Nephron (organoid): ENCODE measurements around the gene KAZN.

Experiments
- H3K27ac Mint-ChIP-seq, 3 experiments: 2 replicates each; pipeline ENCODE4 v1.8.0; 2020; ENCODE audit warnings: mixed read lengths in 3 of 3, mild to moderate bottlenecking in 2 of 3, moderate library complexity in 1 of 3
- H3K27me3 Mint-ChIP-seq: 2 replicates; pipeline ENCODE4 v1.8.0; 2021; ENCODE audit warnings: low read depth, mild to moderate bottlenecking, moderate library complexity, mixed read lengths
- H3K36me3 Mint-ChIP-seq: 2 replicates; pipeline ENCODE4 v1.8.0; 2020; ENCODE audit warnings: low read depth, mixed read lengths
- H3K4me1 Mint-ChIP-seq: 2 replicates; pipeline ENCODE4 v1.8.0; 2020; ENCODE audit warnings: mixed read lengths
- H3K4me3 Mint-ChIP-seq, 3 experiments: 2 replicates each; pipeline ENCODE4 v1.8.0; 2020; ENCODE audit warnings: mild to moderate bottlenecking in 3 of 3, mixed read lengths in 3 of 3, moderate library complexity in 2 of 3
- H3K9me3 Mint-ChIP-seq: 2 replicates; pipeline ENCODE4 v1.8.0; 2020; ENCODE audit warnings: mixed read lengths
- CTCF ChIP-seq, 3 experiments: fragments of 200-600 bp; sonication (generic); IDR thresholded peaks; one replicate each; pipeline ENCODE4 v1.5.0; 2021; ENCODE audit warnings: antibody characterized with exemption in 3 of 3; ENCODE audit not compliant: unreplicated experiment in 3 of 3

Gene KAZN

GRCh38 chr1:15004396-15004795 lies 405.9 kb downstream of the KAZN start:
- no peaks in the 10 kb centered on the region for H3K27me3 Mint-ChIP-seq
- H3K27ac Mint-ChIP-seq, result no peak overlapping the region
- H3K36me3 Mint-ChIP-seq, result peaks cover 9% of the 10 kb centered on the region
- H3K4me3 Mint-ChIP-seq, result no peak overlapping the region
- peaks cover 21% of the 10 kb centered on the region for H3K4me1 Mint-ChIP-seq
- no peaks in the 10 kb centered on the region for H3K9me3 Mint-ChIP-seq
- TF ChIP-seq CTCF (IDR thresholded peaks at IDR 0.05; ENCODE audit: unreplicated experiment in 3 of 3), result no peak

- Mint-ChIP-seq H3K36me3 (peaks cover 10% of the 10 kb centered on the region), H3K27me3 (no peaks in the 10 kb centered on the region)
Measured at GRCh38 chr1:15005116-15005515, 406.6 kb downstream of the KAZN start.

GRCh38 chr1:15007368-15007767 lies 408.9 kb downstream of the KAZN start:
- Mint-ChIP-seq H3K27ac (peak overlapping the region; percentile 47 to 97 (median 59)), H3K27me3 (no peaks in the 10 kb centered on the region), H3K36me3 (peaks cover 15% of the 10 kb centered on the region), H3K4me1 (peaks cover 40% of the 10 kb centered on the region), H3K4me3 (no peak overlapping the region), H3K9me3 (peaks cover 3% of the 10 kb centered on the region)
- TF ChIP-seq CTCF (IDR thresholded peaks at IDR 0.05; ENCODE audit: unreplicated experiment in 3 of 3), result no peak

More at GRCh38 chr1:15005116-15005515, 406.6 kb downstream of the KAZN start:
- Mint-ChIP-seq H3K4me1 (peaks cover 28% of the 10 kb centered on the region), H3K27ac (no peak overlapping the region), H3K9me3 (no peaks in the 10 kb centered on the region), H3K4me3 (no peak overlapping the region)
- TF ChIP-seq CTCF (IDR thresholded peaks at IDR 0.05; ENCODE audit: unreplicated experiment in 3 of 3), result no peak

- H3K9me3 Mint-ChIP-seq, result peaks cover 3% of the 10 kb centered on the region
- peaks cover 15% of the 10 kb centered on the region for H3K36me3 Mint-ChIP-seq
- H3K27ac Mint-ChIP-seq, result peak overlapping the region; percentile 47 to 97 (median 59)
- H3K27me3 Mint-ChIP-seq, result no peaks in the 10 kb centered on the region
- no peak overlapping the region for H3K4me3 Mint-ChIP-seq
- no peak for TF ChIP-seq CTCF (IDR thresholded peaks at IDR 0.05; ENCODE audit: unreplicated experiment in 3 of 3)
- H3K4me1 Mint-ChIP-seq, result peaks cover 40% of the 10 kb centered on the region
Measured at GRCh38 chr1:15007842-15008241, 409.4 kb downstream of the KAZN start.

- TF ChIP-seq CTCF (IDR thresholded peaks at IDR 0.05; ENCODE audit: unreplicated experiment in 3 of 3), result no peak
- H3K4me3 Mint-ChIP-seq, result peak overlapping the region in 1 of 3 experiments; percentile 47
- H3K36me3 Mint-ChIP-seq, result peaks cover 15% of the 10 kb centered on the region
- H3K27ac Mint-ChIP-seq, result peak overlapping the region; percentile 95 to 97 (median 96)
- peaks cover 3% of the 10 kb centered on the region for H3K9me3 Mint-ChIP-seq
- H3K4me1 Mint-ChIP-seq, result peaks cover 40% of the 10 kb centered on the region
- H3K27me3 Mint-ChIP-seq, result no peaks in the 10 kb centered on the region
Measured at GRCh38 chr1:15008783-15009729, 410.6 kb downstream of the KAZN start.
